HG02852 (cell line): ENCODE results near the gene BABAM2.
"Not testable (repeated sequence)": the region's sequence is repeated elsewhere in the genome, so short reads cannot be mapped to it uniquely, and the experiment has no call there.

Source experiments
- ATAC-seq: cut with Tn5 transposase; IDR thresholded peaks from one replicate; pipeline ENCODE4 v1.9.1; 2021; ENCODE audit warnings: mild to moderate bottlenecking, moderate library complexity; ENCODE audit not compliant: unreplicated experiment

The BABAM2 gene

GRCh38 chr2:28011322-28011737 is 120.8 kb downstream of the BABAM2 start:
- ATAC-seq, result no peak

- ATAC-seq, result not testable (repeated sequence)
Measured at GRCh38 chr2:28018474-28018873, 127.9 kb downstream of the BABAM2 start.

- not testable (repeated sequence) for ATAC-seq
Measured at GRCh38 chr2:28019521-28019920, 129.0 kb downstream of the BABAM2 start.

- no peak for ATAC-seq
Measured at GRCh38 chr2:28021898-28022297, 131.4 kb downstream of the BABAM2 start.

GRCh38 chr2:28025123-28025522 is 134.6 kb downstream of the BABAM2 start:
- ATAC-seq, result no peak

- ATAC-seq, result not testable (repeated sequence)
Measured at GRCh38 chr2:28026230-28026629, 135.7 kb downstream of the BABAM2 start.

- no peak for ATAC-seq
Measured at GRCh38 chr2:28028025-28028424, 137.5 kb downstream of the BABAM2 start.

- no peak for ATAC-seq
Measured at GRCh38 chr2:28030600-28030999, 140.1 kb downstream of the BABAM2 start.

GRCh38 chr2:28032816-28033215 is 142.3 kb downstream of the BABAM2 start:
- ATAC-seq, result no peak

- ATAC-seq, result no peak
Measured at GRCh38 chr2:28034696-28035095, 144.2 kb downstream of the BABAM2 start.

GRCh38 chr2:28035163-28035690 is 144.7 kb downstream of the BABAM2 start:
- ATAC-seq, result no peak

- ATAC-seq, result no peak
Measured at GRCh38 chr2:28035816-28036215, 145.3 kb downstream of the BABAM2 start.

- no peak for ATAC-seq
Measured at GRCh38 chr2:28036307-28036706, 145.8 kb downstream of the BABAM2 start.

GRCh38 chr2:28038722-28039121 is 148.2 kb downstream of the BABAM2 start:
- ATAC-seq, result no peak

GRCh38 chr2:28045676-28046351 is 155.3 kb downstream of the BABAM2 start:
- ATAC-seq, result no peak

GRCh38 chr2:28046921-28047320 is 156.4 kb downstream of the BABAM2 start:
- no peak for ATAC-seq

GRCh38 chr2:28047681-28048080 is 157.2 kb downstream of the BABAM2 start:
- ATAC-seq, result no peak

- ATAC-seq, result no peak
Measured at GRCh38 chr2:28048341-28048740, 157.8 kb downstream of the BABAM2 start.

- ATAC-seq, result no peak
Measured at GRCh38 chr2:28049416-28049815, 158.9 kb downstream of the BABAM2 start.

GRCh38 chr2:28049899-28050298 is 159.4 kb downstream of the BABAM2 start:
- no peak for ATAC-seq

- ATAC-seq, result no peak
Measured at GRCh38 chr2:28052691-28053090, 162.2 kb downstream of the BABAM2 start.

GRCh38 chr2:28053597-28053996 is 163.1 kb downstream of the BABAM2 start:
- no peak for ATAC-seq

- no peak for ATAC-seq
Measured at GRCh38 chr2:28054916-28055315, 164.4 kb downstream of the BABAM2 start.
